ENCODE measurements around the gene R3HDM2. TPM values are rescaled to one million over a fixed set of nuclear protein-coding genes. Genes with fewer than 3 reads are reported as not detected.

The R3HDM2 gene
- total RNA-seq, 4 donors from 2014 or later = 30.3 to 41.5 (median 35.1) TPM

DNA sequence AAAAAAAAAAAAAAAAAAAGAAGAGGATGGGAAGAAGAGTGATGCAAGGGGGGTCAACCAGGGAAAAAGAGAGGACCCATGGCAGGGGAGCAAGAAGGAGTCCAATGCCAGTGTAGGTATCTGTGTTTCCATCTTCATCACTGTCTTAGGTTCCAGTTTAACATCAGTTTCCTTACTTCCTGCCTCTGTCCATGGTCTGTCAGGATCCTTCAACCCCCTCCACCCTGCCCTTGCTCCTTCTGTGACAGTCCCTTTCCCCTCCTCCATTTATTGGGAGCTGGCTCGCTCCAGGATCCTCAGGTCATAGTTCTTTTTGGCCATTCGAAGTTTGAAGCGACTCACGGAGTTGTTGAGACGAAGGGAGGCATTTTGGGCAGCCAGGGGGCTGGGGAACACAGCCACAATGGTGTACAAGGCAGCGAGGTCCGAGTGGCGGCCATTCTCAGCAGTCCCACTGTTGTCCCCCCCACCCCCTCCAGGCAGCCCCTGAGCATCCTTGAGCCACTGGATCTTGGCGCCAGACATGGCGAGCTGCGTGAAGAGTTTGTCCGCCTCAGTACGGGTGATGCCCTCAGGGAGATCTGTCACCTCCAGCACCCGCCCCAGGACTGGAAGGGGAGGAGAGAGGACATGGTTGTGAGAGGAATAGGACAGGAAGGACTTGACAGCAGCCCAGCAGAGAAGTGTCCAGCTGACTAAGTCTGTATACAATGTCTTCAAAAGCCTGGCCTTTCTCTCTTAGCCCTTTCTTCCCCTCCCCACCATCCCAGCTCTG lies 176.2 kb downstream of the R3HDM2 start:
- TF ChIP-seq POLR2A (IDR thresholded peaks at IDR 0.05; ENCODE audit: low read depth) (no peak), EP300 (IDR thresholded peaks at IDR 0.05) (no peak), POLR2AphosphoS5 (IDR thresholded peaks at IDR 0.05) (no peak)
- TF ChIP-seq, protein P1, sequence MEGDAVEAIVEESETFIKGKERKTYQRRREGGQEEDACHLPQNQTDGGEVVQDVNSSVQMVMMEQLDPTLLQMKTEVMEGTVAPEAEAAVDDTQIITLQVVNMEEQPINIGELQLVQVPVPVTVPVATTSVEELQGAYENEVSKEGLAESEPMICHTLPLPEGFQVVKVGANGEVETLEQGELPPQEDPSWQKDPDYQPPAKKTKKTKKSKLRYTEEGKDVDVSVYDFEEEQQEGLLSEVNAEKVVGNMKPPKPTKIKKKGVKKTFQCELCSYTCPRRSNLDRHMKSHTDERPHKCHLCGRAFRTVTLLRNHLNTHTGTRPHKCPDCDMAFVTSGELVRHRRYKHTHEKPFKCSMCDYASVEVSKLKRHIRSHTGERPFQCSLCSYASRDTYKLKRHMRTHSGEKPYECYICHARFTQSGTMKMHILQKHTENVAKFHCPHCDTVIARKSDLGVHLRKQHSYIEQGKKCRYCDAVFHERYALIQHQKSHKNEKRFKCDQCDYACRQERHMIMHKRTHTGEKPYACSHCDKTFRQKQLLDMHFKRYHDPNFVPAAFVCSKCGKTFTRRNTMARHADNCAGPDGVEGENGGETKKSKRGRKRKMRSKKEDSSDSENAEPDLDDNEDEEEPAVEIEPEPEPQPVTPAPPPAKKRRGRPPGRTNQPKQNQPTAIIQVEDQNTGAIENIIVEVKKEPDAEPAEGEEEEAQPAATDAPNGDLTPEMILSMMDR (IDR thresholded peaks at IDR 0.05) = no peak
- peaks cover 0 to under 1% (median 0%) of the 10 kb centered on the region in 4 donors for H3K27me3 ChIP-seq
- H3K27ac ChIP-seq (replicated peaks in 1 of 4) = no peak overlapping the region
- DNase-seq (ENCODE audit: extremely low spot score) = no peak
- 96% methylated on average over 10 of the region's 14 CpGs for WGBS
- peaks cover 0 to 8% (median 0%) of the 10 kb centered on the region in 4 donors for H3K4me1 ChIP-seq
- H3K36me3 ChIP-seq = peaks cover 32 to 58% (median 52%) of the 10 kb centered on the region in 4 donors
- intact Hi-C loops (cut with DNase I) = no loop called here
- no peak overlapping the region for H3K4me3 ChIP-seq
- H3K9me3 ChIP-seq = no peaks in the 10 kb centered on the region

DNA sequence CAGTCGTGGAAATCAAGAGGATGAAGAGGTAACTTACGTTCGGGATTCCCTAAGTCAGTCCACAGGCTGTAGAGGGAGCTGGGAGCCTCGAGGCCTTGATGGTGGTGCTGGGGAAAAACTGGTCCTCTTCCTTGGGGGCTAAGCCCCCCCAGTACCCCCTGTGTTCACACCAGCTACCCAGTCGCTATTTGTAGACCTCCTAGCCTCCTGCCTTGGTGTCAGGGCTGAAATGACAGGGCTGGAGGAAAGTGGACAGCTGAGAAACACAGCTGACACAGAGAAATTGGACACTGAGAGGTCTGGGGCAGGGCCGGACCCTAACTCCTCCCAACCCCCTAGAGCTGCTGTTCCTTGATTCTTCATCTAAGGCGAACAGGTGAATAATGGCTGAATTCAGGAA lies 179.9 kb downstream of the R3HDM2 start, which contains the start of gene STAC3:
Gene STAC3 (minus strand): TSS at position 232 of the 400 bp plus-strand sequence. CDS start 1,551 bp downstream, outside the sequence.
- Histone ChIP-seq H3K27me3 (peaks cover 0 to 22% (median 2%) of the 10 kb centered on the region in 4 donors), H3K27ac (replicated peaks in 1 of 4) (no peak within 1 kb of the TSS), H3K9me3 (no peaks in the 10 kb centered on the region), H3K36me3 (peaks cover 4 to 21% (median 16%) of the 10 kb centered on the region in 4 donors), H3K4me3 (no peak within 1 kb of the TSS), H3K4me1 (no peaks in the 10 kb centered on the region)
- 52% methylated on average over 7 of the region's 7 CpGs for WGBS
- intact Hi-C loops (cut with DNase I) = no loop called here
- DNase-seq (ENCODE audit: extremely low spot score) = no peak
- TF ChIP-seq POLR2AphosphoS5 (IDR thresholded peaks at IDR 0.05) (no peak), POLR2A (IDR thresholded peaks at IDR 0.05; ENCODE audit: low read depth) (no peak), EP300 (IDR thresholded peaks at IDR 0.05) (no peak)
- TF ChIP-seq, protein P1 (IDR thresholded peaks at IDR 0.05) = no peak

DNA sequence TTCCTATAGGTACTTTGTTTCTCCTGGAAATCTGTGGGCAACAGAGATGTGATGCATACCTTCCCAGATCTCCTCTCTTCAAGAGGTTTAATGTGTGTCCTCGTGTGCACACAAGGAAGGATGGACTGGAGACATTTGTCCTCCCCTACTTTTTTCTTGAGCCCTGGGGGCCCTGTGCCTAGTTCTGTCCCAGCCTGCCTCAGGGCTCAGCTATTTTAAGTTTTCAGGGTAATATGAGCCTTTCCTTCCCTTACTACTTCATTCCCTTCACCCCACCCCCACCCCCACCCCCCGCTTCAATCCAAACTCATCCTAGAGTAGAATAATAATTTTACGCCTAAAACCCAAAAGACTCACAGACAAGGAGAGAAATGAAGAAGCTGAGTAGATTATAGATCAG lies 180.3 kb downstream of the R3HDM2 start:
- TF ChIP-seq POLR2AphosphoS5 (IDR thresholded peaks at IDR 0.05) (no peak), POLR2A (IDR thresholded peaks at IDR 0.05; ENCODE audit: low read depth) (no peak)
- TF ChIP-seq, protein P1 (IDR thresholded peaks at IDR 0.05) = no peak
- no peak overlapping the region for H3K4me3 ChIP-seq
- H3K36me3 ChIP-seq = peaks cover 1 to 17% (median 12%) of the 10 kb centered on the region in 4 donors
- H3K4me1 ChIP-seq = no peaks in the 10 kb centered on the region
- H3K9me3 ChIP-seq = no peaks in the 10 kb centered on the region
- intact Hi-C loops (cut with DNase I) = no loop called here
- DNase-seq (ENCODE audit: extremely low spot score) = no peak
- H3K27me3 ChIP-seq = peaks cover 0 to 25% (median 2%) of the 10 kb centered on the region in 4 donors
- no peak overlapping the region for H3K27ac ChIP-seq (replicated peaks in 1 of 4)
- 78% methylated on average over 3 of the region's 3 CpGs for WGBS

DNA sequence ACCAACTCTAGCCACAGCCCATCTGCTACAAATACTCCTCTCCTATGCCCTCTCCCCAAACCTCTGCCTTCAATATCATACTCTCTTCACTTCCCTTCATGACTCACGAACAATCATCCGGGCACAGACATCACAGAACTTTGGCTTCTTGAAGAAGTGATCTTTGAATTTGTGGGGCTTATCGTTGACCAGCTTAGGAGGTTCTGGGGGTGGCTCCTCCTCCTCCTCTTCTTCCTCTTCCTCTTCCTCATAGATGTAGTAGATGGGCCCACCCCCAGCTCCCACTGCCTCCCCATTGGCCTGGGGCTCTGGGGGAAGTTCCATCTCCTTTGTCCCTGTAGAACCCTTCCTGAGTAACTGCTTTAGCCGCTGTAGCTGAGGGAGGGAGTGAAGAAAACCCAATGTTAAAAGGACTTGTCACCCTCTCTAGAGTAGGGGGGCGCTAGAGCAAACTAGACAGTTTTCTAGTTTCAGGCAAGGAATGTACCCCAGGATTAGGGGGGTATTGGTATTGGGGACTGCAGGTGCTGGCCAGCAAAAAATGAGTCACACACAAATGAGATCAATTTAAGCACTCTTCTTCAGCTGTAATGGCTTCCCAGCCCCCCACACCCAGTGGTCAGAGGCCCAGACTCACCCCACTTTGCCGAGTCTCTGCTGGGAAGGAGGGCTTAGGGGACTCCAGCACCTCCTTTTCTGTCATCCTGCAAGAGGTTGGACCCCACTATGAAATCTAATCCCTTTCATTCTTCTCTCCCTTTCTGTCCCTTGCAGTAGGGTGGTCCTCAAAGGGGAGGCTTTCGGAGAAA lies 181.7 kb downstream of the R3HDM2 start:
- intact Hi-C loops (cut with DNase I) = no loop called here
- peaks cover 0 to 3% (median 2%) of the 10 kb centered on the region in 4 donors for H3K36me3 ChIP-seq
- no peak for DNase-seq (ENCODE audit: extremely low spot score)
- H3K4me1 ChIP-seq = peaks cover 0 to 3% (median 0%) of the 10 kb centered on the region in 4 donors
- TF ChIP-seq POLR2AphosphoS5 (IDR thresholded peaks at IDR 0.05) (no peak), EP300 (IDR thresholded peaks at IDR 0.05) (no peak), POLR2A (IDR thresholded peaks at IDR 0.05; ENCODE audit: low read depth) (no peak)
- TF ChIP-seq, protein P1 (IDR thresholded peaks at IDR 0.05) = no peak
- no peak overlapping the region for H3K27ac ChIP-seq (replicated peaks in 1 of 4)
- H3K27me3 ChIP-seq = peaks cover 0 to 39% (median 3%) of the 10 kb centered on the region in 4 donors
- H3K9me3 ChIP-seq = no peaks in the 10 kb centered on the region
- no peak overlapping the region for H3K4me3 ChIP-seq
- 85% methylated on average over 7 of the region's 7 CpGs for WGBS

Data from esophagus muscularis mucosa (tissue), 4 donors.